ENCODE data around the gene DERA. TPM values are rescaled to one million over a fixed set of nuclear protein-coding genes. Genes with fewer than 3 reads are reported as not detected.
"Not testable (repeated sequence)": the region's sequence is repeated elsewhere in the genome, so short reads cannot be mapped to it uniquely, and the experiment has no call there.

DERA gene
- total and polyA plus RNA-seq, 9 of the 15 experiments (the other 6 are each of a cell fraction or from before 2014, with no cell fraction given) = 5.5 to 15.5 (median 7.8) TPM

DNA sequence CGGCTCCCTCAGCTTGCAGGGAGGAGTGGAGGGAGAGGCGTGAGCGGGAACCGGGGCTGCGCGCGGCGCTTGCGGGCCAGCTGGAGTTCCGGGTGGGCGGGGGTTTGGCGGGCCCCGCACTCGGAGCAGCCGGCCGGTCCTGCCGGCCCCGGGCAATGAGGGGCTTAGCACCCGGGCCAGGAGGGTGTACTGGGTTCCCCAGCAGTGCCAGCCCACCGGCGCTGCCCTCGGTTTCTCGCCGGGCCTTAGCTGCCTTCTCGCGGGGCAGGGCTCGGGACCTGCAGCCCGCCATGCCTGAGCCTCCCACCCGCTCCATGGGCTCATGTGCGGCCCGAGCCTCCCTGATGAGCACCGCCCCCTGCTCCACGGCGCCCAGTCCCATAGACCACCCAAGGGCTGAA, 146.2 kb downstream of the DERA start:
- in situ Hi-C loops (cut with MboI); CTCF ChIA-PET (ENCODE audit: low intra/inter-chr PET ratio); H3K9me3 ChIP-seq (replicated peaks; ENCODE audit: control insufficient read depth, insufficient read depth, low read depth, low read length); H3K79me2 ChIP-seq (ENCODE audit: control insufficient read depth, insufficient read depth, low read length); H3K9ac ChIP-seq (ENCODE audit: insufficient read depth in 1 of 2, low read depth in 2 of 2, low read length in 2 of 2); H4K20me1 ChIP-seq (replicated peaks; ENCODE audit: control insufficient read depth, insufficient read depth, low read length); H3K9me1 ChIP-seq (ENCODE audit: control insufficient read depth, insufficient read depth, low read length); H3K4me3 ChIP-seq; H3K4me1 ChIP-seq (replicated peaks in 1 of 2; ENCODE audit: control insufficient read depth in 2 of 2, insufficient read depth in 2 of 2, low read length in 2 of 2); ATAC-seq; H3K27ac ChIP-seq (ENCODE audit: extremely low read depth, low read depth, low read length); intact Hi-C loops (cut with micrococcal nuclease); H3K27me3 ChIP-seq (ENCODE audit: control insufficient read depth in 2 of 2, insufficient read depth in 2 of 2, low read length in 2 of 2); BruUV-seq (replicated peaks); FAIRE-seq; H2AFZ ChIP-seq (ENCODE audit: low read depth, low read length); DNase-seq (ENCODE audit: extremely low read depth in 1 of 4, low spot score in 3 of 4); H3K36me3 ChIP-seq (ENCODE audit: control insufficient read depth, insufficient read depth, low read length); H3K4me2 ChIP-seq (ENCODE audit: insufficient read depth, low read length): not testable (repeated sequence)
- POLR2A ChIA-PET = interaction anchor here (1.1 kb wide), 1 partner anchor 30 kb away, joined by 3 read pairs; no protein-coding TSS in a partner anchor
- TF ChIP-seq NRF1 (conservative IDR thresholded peaks at IDR 0.05 in 1 of 2, IDR thresholded peaks at IDR 0.05 in 1 of 2) = 0 out of 4 replicates have a peak, but pooled peaks of 1 of the 2 experiments have one; percentile 22
- TF ChIP-seq, protein P1, sequence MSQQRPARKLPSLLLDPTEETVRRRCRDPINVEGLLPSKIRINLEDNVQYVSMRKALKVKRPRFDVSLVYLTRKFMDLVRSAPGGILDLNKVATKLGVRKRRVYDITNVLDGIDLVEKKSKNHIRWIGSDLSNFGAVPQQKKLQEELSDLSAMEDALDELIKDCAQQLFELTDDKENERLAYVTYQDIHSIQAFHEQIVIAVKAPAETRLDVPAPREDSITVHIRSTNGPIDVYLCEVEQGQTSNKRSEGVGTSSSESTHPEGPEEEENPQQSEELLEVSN (IDR thresholded peaks at IDR 0.05; ENCODE audit: borderline replicate concordance in 1 of 2, extremely low read depth in 1 of 2, insufficient read depth in 1 of 2, insufficient read length in 1 of 2, low read depth in 1 of 2, low read length in 1 of 2, poor library complexity in 1 of 2, severe bottlenecking in 1 of 2) = peak in 1 of 2 experiments; percentile 25
- 8% methylated on average over 10 of the region's 34 CpGs for WGBS (ENCODE audit: insufficient coverage, low coverage, missing lambda C conversion rate)

DNA sequence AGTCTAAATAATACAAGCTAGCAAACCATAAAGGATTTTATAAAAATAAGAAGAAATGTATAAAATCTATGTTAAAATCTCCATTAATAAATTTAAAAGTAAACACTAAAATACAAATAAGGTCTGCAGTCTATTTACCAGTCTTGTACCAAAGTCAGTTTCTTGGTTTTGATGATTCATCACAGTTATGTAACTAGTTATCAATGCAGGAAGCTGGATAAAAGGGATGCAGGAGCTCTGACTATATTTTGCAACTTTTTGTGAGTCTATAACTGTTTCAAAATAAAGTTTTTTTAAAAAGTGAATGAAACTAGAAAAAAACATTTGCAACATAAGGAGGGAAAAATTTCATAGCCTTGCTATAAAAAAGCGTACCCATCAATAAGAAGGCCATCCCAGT, 151.5 kb downstream of the DERA start:
- ChIA-PET CTCF (ENCODE audit: low intra/inter-chr PET ratio) (no interaction called here), POLR2A (no interaction called here)
- ATAC-seq (no peak), DNase-seq (ENCODE audit: extremely low read depth in 1 of 4, low spot score in 3 of 4) (no peak), FAIRE-seq (no peak)
- WGBS (ENCODE audit: insufficient coverage, low coverage, missing lambda C conversion rate) = 0% methylated on average over 1 of the region's 1 CpG
- in situ Hi-C loops (cut with MboI) (no loop called here), intact Hi-C loops (cut with micrococcal nuclease) (no loop called here)
- H2AFZ ChIP-seq (ENCODE audit: low read depth, low read length) = no peak overlapping the region
- H3K9me1 ChIP-seq (ENCODE audit: control insufficient read depth, insufficient read depth, low read length) = no peaks in the 10 kb centered on the region
- no peaks in the 10 kb centered on the region for H3K27me3 ChIP-seq (ENCODE audit: control insufficient read depth in 2 of 2, insufficient read depth in 2 of 2, low read length in 2 of 2)
- no peaks in the 10 kb centered on the region for H3K9me3 ChIP-seq (replicated peaks; ENCODE audit: control insufficient read depth, insufficient read depth, low read depth, low read length)
- no peaks in the 10 kb centered on the region for H3K4me1 ChIP-seq (replicated peaks in 1 of 2; ENCODE audit: control insufficient read depth in 2 of 2, insufficient read depth in 2 of 2, low read length in 2 of 2)
- no peak overlapping the region for H3K9ac ChIP-seq (ENCODE audit: insufficient read depth in 1 of 2, low read depth in 2 of 2, low read length in 2 of 2)
- TF ChIP-seq, protein P2, sequence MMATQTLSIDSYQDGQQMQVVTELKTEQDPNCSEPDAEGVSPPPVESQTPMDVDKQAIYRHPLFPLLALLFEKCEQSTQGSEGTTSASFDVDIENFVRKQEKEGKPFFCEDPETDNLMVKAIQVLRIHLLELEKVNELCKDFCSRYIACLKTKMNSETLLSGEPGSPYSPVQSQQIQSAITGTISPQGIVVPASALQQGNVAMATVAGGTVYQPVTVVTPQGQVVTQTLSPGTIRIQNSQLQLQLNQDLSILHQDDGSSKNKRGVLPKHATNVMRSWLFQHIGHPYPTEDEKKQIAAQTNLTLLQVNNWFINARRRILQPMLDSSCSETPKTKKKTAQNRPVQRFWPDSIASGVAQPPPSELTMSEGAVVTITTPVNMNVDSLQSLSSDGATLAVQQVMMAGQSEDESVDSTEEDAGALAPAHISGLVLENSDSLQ (IDR thresholded peaks at IDR 0.05) = no peak
- TF ChIP-seq MCM3 (IDR thresholded peaks at IDR 0.05) = no peak
- TF ChIP-seq BMI1 (IDR thresholded peaks at IDR 0.05; ENCODE audit: low read length) = no peak
- no peak for TF ChIP-seq ZC3H4 (CRISPR knock-in tag; IDR thresholded peaks at IDR 0.05; ENCODE audit: borderline replicate concordance)
- TF ChIP-seq, protein P3, sequence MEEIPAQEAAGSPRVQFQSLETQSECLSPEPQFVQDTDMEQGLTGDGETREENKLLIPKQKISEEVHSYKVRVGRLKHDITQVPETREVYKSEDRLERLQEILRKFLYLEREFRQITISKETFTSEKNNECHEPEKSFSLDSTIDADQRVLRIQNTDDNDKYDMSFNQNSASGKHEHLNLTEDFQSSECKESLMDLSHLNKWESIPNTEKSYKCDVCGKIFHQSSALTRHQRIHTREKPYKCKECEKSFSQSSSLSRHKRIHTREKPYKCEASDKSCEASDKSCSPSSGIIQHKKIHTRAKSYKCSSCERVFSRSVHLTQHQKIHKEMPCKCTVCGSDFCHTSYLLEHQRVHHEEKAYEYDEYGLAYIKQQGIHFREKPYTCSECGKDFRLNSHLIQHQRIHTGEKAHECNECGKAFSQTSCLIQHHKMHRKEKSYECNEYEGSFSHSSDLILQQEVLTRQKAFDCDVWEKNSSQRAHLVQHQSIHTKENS (CRISPR knock-in tag; IDR thresholded peaks at IDR 0.05) = no peak
- H3K4me3 ChIP-seq = no peak overlapping the region
- no peaks in the 10 kb centered on the region for H4K20me1 ChIP-seq (replicated peaks; ENCODE audit: control insufficient read depth, insufficient read depth, low read length)
- BruUV-seq (replicated peaks) = no TSS peak
- no peak overlapping the region for H3K27ac ChIP-seq (ENCODE audit: extremely low read depth, low read depth, low read length)
- H3K79me2 ChIP-seq (ENCODE audit: control insufficient read depth, insufficient read depth, low read length) = no peaks in the 10 kb centered on the region
- no peaks in the 10 kb centered on the region for H3K36me3 ChIP-seq (ENCODE audit: control insufficient read depth, insufficient read depth, low read length)
- H3K4me2 ChIP-seq (ENCODE audit: insufficient read depth, low read length) = no peak overlapping the region

Measured in K562 (cell line).